Keratinocyte (primary cell): ENCODE data around the gene IQCK. TPM values are rescaled to one million over a fixed set of nuclear protein-coding genes. Genes with fewer than 3 reads are reported as not detected.

ENCODE experiments used
- DNase-seq: peaks from one replicate; pipeline ENCODE4 v3.0.0-alpha.2; 2011; ENCODE audit warnings: low read depth, missing footprints, low spot score
- FAIRE-seq: peaks from 2 replicates; lab custom pipeline; 2011; peaks lifted over from hg19 to GRCh38; lab: Jason Lieb, UNC
- H2AFZ ChIP-seq: 2 replicates; pipeline ENCODE4 v1.6.0; 2012; ENCODE audit warnings: low read length, control low read depth, inconsistent platforms; ENCODE audit not compliant: control insufficient read depth
- H3K27ac ChIP-seq: 2 replicates; pipeline ENCODE4 v1.5.1; 2011; ENCODE audit warnings: low read length; ENCODE audit not compliant: control insufficient read depth, insufficient read depth
- H3K27me3 ChIP-seq: 3 replicates; pipeline ENCODE4 v1.6.0; 2011; ENCODE audit warnings: low read length; ENCODE audit not compliant: control insufficient read depth, insufficient read depth; ENCODE audit errors: extremely low read depth
- H3K36me3 ChIP-seq, 2 experiments: 2 replicates in 1 of 2; 3 replicates in 1 of 2; pipeline ENCODE4 v1.5.1; 2011; ENCODE audit warnings: low read length in 2 of 2, mild to moderate bottlenecking in 1 of 2; ENCODE audit not compliant: control insufficient read depth in 2 of 2, insufficient read depth in 2 of 2; ENCODE audit errors: extremely low read depth in 1 of 2
- H3K4me1 ChIP-seq: 3 replicates; pipeline ENCODE4 v1.5.1; 2011; ENCODE audit warnings: low read length; ENCODE audit not compliant: control insufficient read depth, insufficient read depth; ENCODE audit errors: extremely low read depth
- H3K4me2 ChIP-seq: 3 replicates; pipeline ENCODE4 v1.6.0; 2011; ENCODE audit warnings: low read depth, low read length; ENCODE audit not compliant: control insufficient read depth, insufficient read depth; ENCODE audit errors: extremely low read depth
- H3K4me3 ChIP-seq, 3 experiments: fragments of 200-600 bp in 1 of 3; sonication (generic) in 1 of 3; 2 replicates in 2 of 3; 3 replicates in 1 of 3; pipeline ENCODE4 v1.5.1; 2011 to 2016; ENCODE audit warnings: low read length in 3 of 3, mild to moderate bottlenecking in 3 of 3, control low read depth in 2 of 3, inconsistent platforms in 1 of 3, low read depth in 1 of 3, mixed read lengths in 1 of 3, mixed run types in 1 of 3, moderate library complexity in 1 of 3; ENCODE audit not compliant: control insufficient read depth in 2 of 3, insufficient read depth in 2 of 3; ENCODE audit errors: extremely low read depth in 1 of 3
- H3K79me2 ChIP-seq: 2 replicates; pipeline ENCODE4 v1.6.0; 2012; ENCODE audit warnings: low read length; ENCODE audit not compliant: control insufficient read depth, insufficient read depth
- H3K9ac ChIP-seq: 3 replicates; pipeline ENCODE4 v1.6.0; 2011; ENCODE audit warnings: low read length; ENCODE audit not compliant: control insufficient read depth, insufficient read depth; ENCODE audit errors: extremely low read depth
- H3K9me1 ChIP-seq: 3 replicates; pipeline ENCODE4 v1.6.0; 2011; ENCODE audit warnings: low read length; ENCODE audit not compliant: control insufficient read depth, insufficient read depth; ENCODE audit errors: extremely low read depth
- H3K9me3 ChIP-seq: 2 replicates; pipeline ENCODE4 v1.5.1; 2012; ENCODE audit warnings: low read depth, low read length; ENCODE audit not compliant: control insufficient read depth
- H4K20me1 ChIP-seq: 3 replicates; pipeline ENCODE4 v1.6.0; 2011; ENCODE audit warnings: low read length; ENCODE audit not compliant: control insufficient read depth, insufficient read depth; ENCODE audit errors: extremely low read depth
- CTCF ChIP-seq, 3 experiments: IDR thresholded peaks in 1 of 3; conservative IDR thresholded peaks in 1 of 3; optimal IDR thresholded peaks in 1 of 3; 2 replicates in 2 of 3; 3 replicates in 1 of 3; pipeline versions ENCODE3 to v1.5.1; 2011; ENCODE audit warnings: low read length in 3 of 3, mild to moderate bottlenecking in 3 of 3, moderate library complexity in 2 of 3, control low read depth in 1 of 3, inconsistent platforms in 1 of 3; ENCODE audit not compliant: insufficient read depth in 2 of 3; ENCODE audit errors: extremely low read depth in 1 of 3
- EZH2 ChIP-seq: IDR thresholded peaks from one replicate; pipeline ENCODE4 v1.6.1; 2012; ENCODE audit warnings: inconsistent platforms, mild to moderate bottlenecking, low read length, moderate library complexity
- dilution Hi-C: fragments of 300-500 bp; cut with MboI; formaldehyde crosslinking; loops from one replicate; pipeline ENCODE4 v1.7.0; 2020; ENCODE audit warnings: low sequenced_read_pairs; ENCODE audit not compliant: extremely low pct_ligation_motif_present
- polyA plus RNA-seq, 5 experiments: library from polyadenylated mRNA; depleted of rRNA in 3 of 5; stranded (reverse) in 3 of 5; stranded (forward) in 1 of 5; unstranded in 1 of 5; fragments of >200 nt; gene quantifications; 1 replicate in 1 of 5; 2 replicates in 3 of 5; 3 replicates in 1 of 5; pipeline versions ENCODE4 v1.2.1 to v1.2.3, GENCODE V29; 2011 to 2012; ENCODE audit warnings: missing spikeins in 2 of 5, low read depth in 1 of 5, low replicate concordance in 1 of 5

IQCK gene
- polyA plus RNA-seq, 1 donor (not counting 4 experiments of a cell fraction or from before 2014, with no cell fraction given): 9.7 TPM

GRCh38 chr16:19871721-19872120, 153.7 kb downstream of the IQCK start:
- no peaks in the 10 kb centered on the region for H3K9me3 ChIP-seq

GRCh38 chr16:19872179-19872863, 154.2 kb downstream of the IQCK start:
- Histone ChIP-seq H2AFZ (no peak overlapping the region), H3K4me3 (no peak overlapping the region), H3K9ac (no peak overlapping the region), H4K20me1 (no peaks in the 10 kb centered on the region), H3K9me3 (no peaks in the 10 kb centered on the region), H3K27ac (no peak overlapping the region), H3K79me2 (no peaks in the 10 kb centered on the region), H3K4me2 (no peak overlapping the region), H3K9me1 (no peaks in the 10 kb centered on the region), H3K36me3 (no peaks in the 10 kb centered on the region), H3K27me3 (no peaks in the 10 kb centered on the region), H3K4me1 (no peaks in the 10 kb centered on the region)
- no peak for FAIRE-seq
- no peak for TF ChIP-seq CTCF (optimal IDR thresholded peaks at IDR 0.05 in 1 of 3, IDR thresholded peaks at IDR 0.05 in 1 of 3, conservative IDR thresholded peaks at IDR 0.05 in 1 of 3; ENCODE audit: extremely low read depth in 1 of 3, insufficient read depth in 2 of 3, low read length in 3 of 3)
- TF ChIP-seq EZH2: no peak
- DNase-seq: no peak
- dilution Hi-C loops: no loop called here

More at GRCh38 chr16:19871721-19872120, 153.7 kb downstream of the IQCK start:
- Histone ChIP-seq H3K4me2 (no peak overlapping the region), H3K4me3 (no peak overlapping the region), H2AFZ (no peak overlapping the region), H4K20me1 (no peaks in the 10 kb centered on the region), H3K9me1 (no peaks in the 10 kb centered on the region), H3K79me2 (no peaks in the 10 kb centered on the region), H3K27ac (no peak overlapping the region), H3K36me3 (no peaks in the 10 kb centered on the region), H3K4me1 (no peaks in the 10 kb centered on the region), H3K9ac (no peak overlapping the region), H3K27me3 (no peaks in the 10 kb centered on the region)
- dilution Hi-C loops: no loop called here
- FAIRE-seq: no peak
- TF ChIP-seq CTCF (optimal IDR thresholded peaks at IDR 0.05 in 1 of 3, IDR thresholded peaks at IDR 0.05 in 1 of 3, conservative IDR thresholded peaks at IDR 0.05 in 1 of 3; ENCODE audit: extremely low read depth in 1 of 3, insufficient read depth in 2 of 3, low read length in 3 of 3) (no peak), EZH2 (no peak)
- no peak for DNase-seq
